Psoas muscle (tissue), 8 donors: ENCODE results near the gene ASB1. TPM values are rescaled to one million over a fixed set of nuclear protein-coding genes. Genes with fewer than 3 reads are reported as not detected.

Source experiments
- ATAC-seq, 4 donors: fragments of 200-7000 bp; cut with Tn5 transposase; one replicate each; pipeline ENCODE4 v1.9.1; 2020; ENCODE audit warnings: moderate library complexity in 3 of 4, mild to moderate bottlenecking in 2 of 4
- DNase-seq, 2 donors: peaks; one replicate each; pipeline ENCODE4 v3.0.0-alpha.2; 2020
- H3K27ac ChIP-seq: fragments of 200-600 bp; one replicate; pipeline ENCODE4 v1.8.0; 2022
- H3K27me3 ChIP-seq, 3 donors: fragments of 200-600 bp in 1 of 3; one replicate each; pipeline versions ENCODE4 v1.6.1 to v1.8.0; 2013 to 2022; ENCODE audit warnings: low read length in 2 of 3, mild to moderate bottlenecking in 2 of 3, moderate library complexity in 1 of 3; ENCODE audit not compliant: insufficient read depth in 3 of 3
- H3K36me3 ChIP-seq, 2 donors: fragments of 200-600 bp in 1 of 2; one replicate each; pipeline versions ENCODE4 v1.6.1 to v1.8.0; 2013 to 2022; ENCODE audit warnings: low read depth in 1 of 2, mild to moderate bottlenecking in 1 of 2, moderate library complexity in 1 of 2; ENCODE audit not compliant: insufficient read depth in 1 of 2
- H3K4me1 ChIP-seq: fragments of 200-600 bp; one replicate; pipeline ENCODE4 v1.8.0; 2022
- H3K4me3 ChIP-seq: fragments of 200-600 bp; one replicate; pipeline ENCODE4 v1.8.0; 2022; ENCODE audit warnings: mild to moderate bottlenecking
- H3K9me3 ChIP-seq: fragments of 200-600 bp; one replicate; pipeline ENCODE4 v1.8.0; 2022
- WGBS, 3 donors: extraction: QIAGEN DNeasy Blood & Tissue Kit; methylation state at CpG; one replicate each; pipeline versions ENCODE4 v1.1.6 to v1.1.7; 2013; 5-methylcytosine and 5-hydroxymethylcytosine counted together
- intact Hi-C, 2 donors: fragments of 100-400 bp; cut with DNase I; formaldehyde crosslinking; loops; one replicate each; pipeline versions ENCODE4 v1.11.0 to v1.14.2; 2022
- polyA plus RNA-seq, 3 donors: library from polyadenylated mRNA; stranded (reverse); fragments of 200-250 nt; gene quantifications; one replicate each; pipeline ENCODE4 v1.2.3, GENCODE V29; 2013
- total RNA-seq, 4 donors: library from RNA; stranded (reverse); fragmentation: NEBNext Ultra II Directional in 2 of 4; extraction: Animal tissue kit (Norgen Biotek cat#: 25700) in 2 of 4; gene quantifications; one replicate each; pipeline versions ENCODE4 v1.2.1 to v1.2.4, GENCODE V29; 2021 to 2023
- TF ChIP-seq, protein P1 (sequence below): fragments of 200-600 bp; IDR thresholded peaks from one replicate; pipeline ENCODE4 v1.8.0; 2022; ENCODE audit warnings: antibody characterized with exemption
- donor health status: healthy with polysubstance abuse.
- donor health status: DM: no; HTN: no; CAD: no; lungs with moderate emphysema.
- donor health status: Bipolar disorder and iron deficiency.
- donor health status: healthy.
- donor health status: DM: yes; HTN: yes; CAD: no.
- donor health status: DM: no; HTN: no; CAD: no.
- donor health status: DM: no; HTN: no; CAD: no.
- donor health status: DM: yes; HTN: yes; CAD: no.

ASB1 gene
- total and polyA plus RNA-seq, 7 donors: 21.3 to 48.0 (median 42.7) TPM

GRCh38 chr2:238408615-238409340 lies 17.9 kb upstream of the ASB1 start:
- intact Hi-C loops: no loop called here
- H3K9me3 ChIP-seq: no peaks in the 10 kb centered on the region
- H3K27me3 ChIP-seq: no peaks in the 10 kb centered on the region
- H3K36me3 ChIP-seq: no peaks in the 10 kb centered on the region
- no peak overlapping the region for H3K4me3 ChIP-seq
- TF ChIP-seq, protein P1, sequence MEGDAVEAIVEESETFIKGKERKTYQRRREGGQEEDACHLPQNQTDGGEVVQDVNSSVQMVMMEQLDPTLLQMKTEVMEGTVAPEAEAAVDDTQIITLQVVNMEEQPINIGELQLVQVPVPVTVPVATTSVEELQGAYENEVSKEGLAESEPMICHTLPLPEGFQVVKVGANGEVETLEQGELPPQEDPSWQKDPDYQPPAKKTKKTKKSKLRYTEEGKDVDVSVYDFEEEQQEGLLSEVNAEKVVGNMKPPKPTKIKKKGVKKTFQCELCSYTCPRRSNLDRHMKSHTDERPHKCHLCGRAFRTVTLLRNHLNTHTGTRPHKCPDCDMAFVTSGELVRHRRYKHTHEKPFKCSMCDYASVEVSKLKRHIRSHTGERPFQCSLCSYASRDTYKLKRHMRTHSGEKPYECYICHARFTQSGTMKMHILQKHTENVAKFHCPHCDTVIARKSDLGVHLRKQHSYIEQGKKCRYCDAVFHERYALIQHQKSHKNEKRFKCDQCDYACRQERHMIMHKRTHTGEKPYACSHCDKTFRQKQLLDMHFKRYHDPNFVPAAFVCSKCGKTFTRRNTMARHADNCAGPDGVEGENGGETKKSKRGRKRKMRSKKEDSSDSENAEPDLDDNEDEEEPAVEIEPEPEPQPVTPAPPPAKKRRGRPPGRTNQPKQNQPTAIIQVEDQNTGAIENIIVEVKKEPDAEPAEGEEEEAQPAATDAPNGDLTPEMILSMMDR: no peak
- H3K27ac ChIP-seq: no peak overlapping the region
- DNase-seq (no peak), ATAC-seq (no peak)
- WGBS, 3 donors: 60 to 76% (median 63%) methylated on average over 17 of the region's 17 CpGs
- H3K4me1 ChIP-seq: no peaks in the 10 kb centered on the region

DNA sequence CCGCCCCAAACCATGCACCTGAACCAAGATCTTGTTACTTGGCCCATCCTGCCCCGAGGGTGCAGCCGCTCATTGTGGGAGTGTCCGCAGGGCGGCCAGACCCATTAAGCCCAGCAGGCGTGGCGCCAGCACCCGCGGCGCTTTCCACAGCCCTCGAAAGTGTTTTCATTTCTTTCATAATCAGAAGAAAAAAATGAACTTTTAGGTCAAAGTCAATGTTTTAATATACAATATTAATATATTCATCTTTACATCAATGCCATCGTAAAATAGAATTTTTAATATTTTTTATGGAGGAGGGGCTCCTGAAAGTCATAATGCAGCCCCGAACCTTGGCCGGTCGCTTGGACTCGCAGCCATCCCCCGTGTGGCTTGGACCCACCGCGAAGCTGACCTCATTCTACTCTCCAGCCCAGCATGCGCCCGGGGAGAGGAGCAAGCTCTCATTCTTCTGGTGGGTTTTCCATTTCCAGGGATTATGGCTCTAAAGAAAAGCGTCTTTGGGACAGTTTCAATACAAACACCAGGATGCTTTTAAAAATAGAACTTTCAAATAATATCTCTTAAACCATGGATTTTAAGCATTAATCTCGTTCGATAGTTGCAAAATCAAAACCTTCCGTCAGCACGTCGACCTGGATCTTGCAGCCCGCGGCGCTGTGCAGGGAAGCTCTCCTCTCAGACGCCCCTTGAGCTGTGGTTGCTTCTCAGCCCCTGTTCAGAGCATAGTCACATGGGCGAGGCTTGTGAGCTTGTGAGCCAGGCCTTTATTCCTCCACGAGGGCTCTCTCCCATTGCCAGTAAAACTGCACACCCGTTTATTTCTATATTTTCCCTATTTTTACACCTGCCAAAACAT lies 17.2 kb upstream of the ASB1 start:
- Histone ChIP-seq H3K36me3 (no peaks in the 10 kb centered on the region), H3K4me1 (no peaks in the 10 kb centered on the region), H3K27ac (no peak overlapping the region), H3K27me3 (no peaks in the 10 kb centered on the region), H3K9me3 (no peaks in the 10 kb centered on the region), H3K4me3 (no peak overlapping the region)
- TF ChIP-seq, protein P1: no peak
- ATAC-seq: no peak
- intact Hi-C loops: no loop called here
- no peak for DNase-seq
- 87 to 88% (median 88%) methylated on average over 34 of the region's 34 CpGs for WGBS, 3 donors

GRCh38 chr2:238412067-238412767 lies 14.5 kb upstream of the ASB1 start:
- 86 to 94% (median 90%) methylated on average over 12 of the region's 12 CpGs for WGBS, 3 donors
- H3K4me3 ChIP-seq: no peak overlapping the region
- intact Hi-C loops: no loop called here
- H3K27ac ChIP-seq: no peak overlapping the region
- no peaks in the 10 kb centered on the region for H3K9me3 ChIP-seq
- H3K27me3 ChIP-seq: peaks cover 0 to 2% (median 0%) of the 10 kb centered on the region in 3 donors
- TF ChIP-seq, protein P1: no peak
- ATAC-seq (no peak), DNase-seq (no peak)
- H3K4me1 ChIP-seq: no peaks in the 10 kb centered on the region
- H3K36me3 ChIP-seq: no peaks in the 10 kb centered on the region

GRCh38 chr2:238413368-238413767 lies 13.4 kb upstream of the ASB1 start:
- ATAC-seq: no peak
- Histone ChIP-seq H3K27me3 (peaks cover 0 to 2% (median 0%) of the 10 kb centered on the region in 3 donors), H3K27ac (no peak overlapping the region), H3K4me1 (peaks cover 1% of the 10 kb centered on the region), H3K36me3 (no peaks in the 10 kb centered on the region), H3K9me3 (no peaks in the 10 kb centered on the region), H3K4me3 (no peak overlapping the region)
- 88 to 92% (median 90%) methylated on average over 2 of the region's 2 CpGs for WGBS, 3 donors
- intact Hi-C loops: no loop called here
- TF ChIP-seq, protein P1: no peak
- no peak for DNase-seq
